Gastrocnemius medialis (tissue), 4 donors: ENCODE results near the gene SCGB1D1. TPM values are rescaled to one million over a fixed set of nuclear protein-coding genes. Genes with fewer than 3 reads are reported as not detected.

Source experiments
- ATAC-seq, 2 donors: fragments of 150-250 bp; one replicate each; pipeline ENCODE4 v1.9.1; 2016
- DNase-seq, 2 donors: peaks; one replicate each; pipeline ENCODE4 v3.0.0-alpha.2; 2019
- H3K27ac ChIP-seq, 4 donors: fragments of 200-600 bp; sonication (generic); 1 replicate in 1 of 4; 2 replicates in 3 of 4; pipeline ENCODE4 v1.5.1; 2016 to 2018; ENCODE audit warnings: mild to moderate bottlenecking in 2 of 4, moderate library complexity in 1 of 4
- H3K27me3 ChIP-seq, 3 donors: fragments of 200-600 bp; sonication (generic) in 2 of 3; 1 replicate in 1 of 3; 2 replicates in 2 of 3; pipeline versions ENCODE4 v1.5.1 to v1.6.0; 2016 to 2019; ENCODE audit warnings: mild to moderate bottlenecking in 1 of 3, moderate library complexity in 1 of 3
- H3K36me3 ChIP-seq, 2 donors: fragments of 200-600 bp; sonication (generic) in 1 of 2; one replicate each; pipeline ENCODE4 v1.5.1; 2017 to 2018
- H3K4me1 ChIP-seq, 2 donors: fragments of 200-600 bp; sonication (generic) in 1 of 2; one replicate each; pipeline ENCODE4 v1.5.1; 2016 to 2017; ENCODE audit warnings: mild to moderate bottlenecking in 2 of 2
- H3K4me3 ChIP-seq, 4 donors: fragments of 200-600 bp; sonication (generic) in 3 of 4; 1 replicate in 1 of 4; 2 replicates in 3 of 4; pipeline ENCODE4 v1.5.1; 2016 to 2019; ENCODE audit warnings: mild to moderate bottlenecking in 2 of 4
- H3K9me3 ChIP-seq, 3 donors: fragments of 200-600 bp; sonication (generic) in 2 of 3; 1 replicate in 1 of 3; 2 replicates in 2 of 3; pipeline ENCODE4 v1.5.1; 2016 to 2019
- CTCF ChIP-seq, 5 experiments: fragments of 450-650 bp in 3 of 5; fragments of 200-600 bp in 2 of 5; sonication (generic) in 2 of 5; IDR thresholded peaks in 4 of 5; conservative IDR thresholded peaks in 1 of 5; 1 replicate in 4 of 5; 2 replicates in 1 of 5; pipeline ENCODE4 v1.5.1; 2016 to 2019; ENCODE audit warnings: antibody characterized with exemption in 5 of 5, mild to moderate bottlenecking in 3 of 5, moderate library complexity in 3 of 5
- POLR2A ChIP-seq, 2 donors: fragments of 450-650 bp; IDR thresholded peaks; one replicate each; pipeline ENCODE4 v1.6.1; 2017; ENCODE audit warnings: antibody characterized with exemption in 2 of 2, mild to moderate bottlenecking in 2 of 2, moderate library complexity in 2 of 2
- in situ Hi-C, 4 donors: fragments of 200-750 bp; cut with MboI; loops; one replicate each; pipeline versions ENCODE4 v1.15.0 to v1.8.0; 2017; ENCODE audit warnings: low sequenced_read_pairs in 4 of 4
- intact Hi-C: fragments of 100-400 bp; cut with DNase I; formaldehyde crosslinking; loops from one replicate; pipeline ENCODE4 v1.15.1; 2023; ENCODE audit warnings: low total_unique reads
- total RNA-seq, 4 donors: library from RNA; depleted of rRNA; stranded (reverse); fragments of >200 nt; gene quantifications; one replicate each; pipeline versions ENCODE4 v1.1.0 to v1.2.3, GENCODE V29; 2016

Gene SCGB1D1
- total RNA-seq, 4 donors from 2014 or later, result not detected

GRCh38 chr11:62147545-62147944 is 42.5 kb upstream of the SCGB1D1 start:
- intact Hi-C loops (no loop called here), in situ Hi-C loops (no loop called here)
- H3K27ac ChIP-seq, result no peak overlapping the region
- TF ChIP-seq CTCF (IDR thresholded peaks at IDR 0.05 in 4 of 5, conservative IDR thresholded peaks at IDR 0.05 in 1 of 5), result no peak
- no peak for TF ChIP-seq POLR2A (IDR thresholded peaks at IDR 0.05)
- H3K9me3 ChIP-seq, result no peaks in the 10 kb centered on the region
- ATAC-seq (no peak), DNase-seq (no peak)
- H3K4me1 ChIP-seq, result no peaks in the 10 kb centered on the region
- H3K27me3 ChIP-seq, result no peaks in the 10 kb centered on the region
- H3K4me3 ChIP-seq, result no peak overlapping the region
- H3K36me3 ChIP-seq, result peaks cover 0 to 57% of the 10 kb centered on the region in 2 donors

- peaks cover 0 to 57% of the 10 kb centered on the region in 2 donors for H3K36me3 ChIP-seq
- H3K27me3 ChIP-seq, result no peaks in the 10 kb centered on the region
- no peaks in the 10 kb centered on the region for H3K4me1 ChIP-seq
- TF ChIP-seq POLR2A (IDR thresholded peaks at IDR 0.05) (no peak), CTCF (IDR thresholded peaks at IDR 0.05 in 4 of 5, conservative IDR thresholded peaks at IDR 0.05 in 1 of 5) (no peak)
- DNase-seq, result no peak
- H3K27ac ChIP-seq, result no peak overlapping the region
- intact Hi-C loops (no loop called here), in situ Hi-C loops (no loop called here)
- no peak overlapping the region for H3K4me3 ChIP-seq
- H3K9me3 ChIP-seq, result no peaks in the 10 kb centered on the region
- no peak for ATAC-seq
These were observed 41.6 kb upstream of the SCGB1D1 start for GRCh38 chr11:62148271-62148980.

- no peaks in the 10 kb centered on the region for H3K27me3 ChIP-seq
- no peak for ATAC-seq
- H3K27ac ChIP-seq, result no peak overlapping the region
- DNase-seq, result no peak
- in situ Hi-C loops (no loop called here), intact Hi-C loops (no loop called here)
- H3K9me3 ChIP-seq, result no peaks in the 10 kb centered on the region
- no peaks in the 10 kb centered on the region for H3K4me1 ChIP-seq
- H3K36me3 ChIP-seq, result peaks cover 0 to 51% of the 10 kb centered on the region in 2 donors
- TF ChIP-seq POLR2A (IDR thresholded peaks at IDR 0.05) (no peak), CTCF (IDR thresholded peaks at IDR 0.05 in 4 of 5, conservative IDR thresholded peaks at IDR 0.05 in 1 of 5) (no peak)
- no peak overlapping the region for H3K4me3 ChIP-seq
These were observed 39.8 kb upstream of the SCGB1D1 start for GRCh38 chr11:62149986-62150886.

- intact Hi-C loops, result no loop called here
- no peak for TF ChIP-seq POLR2A (IDR thresholded peaks at IDR 0.05)
- no peak for TF ChIP-seq CTCF (IDR thresholded peaks at IDR 0.05 in 4 of 5, conservative IDR thresholded peaks at IDR 0.05 in 1 of 5)
- ATAC-seq, result no peak
- Histone ChIP-seq H3K9me3 (no peaks in the 10 kb centered on the region), H3K27ac (no peak overlapping the region), H3K36me3 (peaks cover 0 to 42% of the 10 kb centered on the region in 2 donors), H3K4me1 (no peaks in the 10 kb centered on the region), H3K4me3 (no peak overlapping the region), H3K27me3 (no peaks in the 10 kb centered on the region)
- no peak for DNase-seq
- in situ Hi-C loops, result no loop called here
These were observed 38.9 kb upstream of the SCGB1D1 start for GRCh38 chr11:62150887-62151736.
